SH-SY5Y (cell line): ENCODE measurements around the gene WDR5B.

Source experiments
- GATA2 ChIP-seq: IDR thresholded peaks from 2 replicates; pipeline ENCODE4 v1.6.1; 2011; ENCODE audit warnings: mild to moderate bottlenecking, low read depth, low read length
- GATA3 ChIP-seq: IDR thresholded peaks from 2 replicates; pipeline ENCODE4 v1.6.1; 2011; ENCODE audit warnings: low read depth, mild to moderate bottlenecking, low read length, moderate library complexity

- no peak for TF ChIP-seq GATA3
- TF ChIP-seq GATA2: no peak
Measured at GRCh38 chr3:122457706-122458105, 41.8 kb upstream of the WDR5B start.
